HepG2 (cell line): ENCODE data around the gene TMEM62. TPM values are rescaled to one million over a fixed set of nuclear protein-coding genes. Genes with fewer than 3 reads are reported as not detected.
A peak's percentile ranks its signal among the peaks of the same experiment; 100 is the strongest.

Source experiments
- AKAP8 ChIP-seq: sonication (generic); formaldehyde crosslinking; IDR thresholded peaks from 2 replicates; pipeline ENCODE4 v1.5.1; 2020; ENCODE audit warnings: mild to moderate bottlenecking, missing genetic modification reagents
- HOXA5 ChIP-seq: sonication (generic); formaldehyde crosslinking; IDR thresholded peaks from 2 replicates; pipeline ENCODE4 v1.4.0; 2020; ENCODE audit warnings: missing genetic modification reagents
- KLF16 ChIP-seq, 2 experiments: sonication (generic) in 1 of 2; formaldehyde crosslinking in 1 of 2; IDR thresholded peaks; 2 replicates each; pipeline versions ENCODE4 v1.6.1 to v1.8.0; 2016 to 2023; ENCODE audit warnings: missing genetic modification reagents in 2 of 2, missing compliant biosample characterization in 1 of 2
- POLR2AphosphoS5 ChIP-seq: IDR thresholded peaks from 2 replicates; pipeline ENCODE4 v1.6.1; 2012; ENCODE audit warnings: low read depth, low read length
- REPIN1 ChIP-seq: sonication (generic); formaldehyde crosslinking; IDR thresholded peaks from 2 replicates; pipeline ENCODE4 v1.8.0; 2022; ENCODE audit warnings: missing genetic modification reagents, low read depth, mild to moderate bottlenecking, borderline replicate concordance
- TRIM22 ChIP-seq: fragments of 450-650 bp; IDR thresholded peaks from 2 replicates; pipeline ENCODE4 v1.6.1; 2017
- ZMYM2 ChIP-seq: sonication (generic); formaldehyde crosslinking; IDR thresholded peaks from 2 replicates; pipeline ENCODE4 v1.8.0; 2022; ENCODE audit warnings: mild to moderate bottlenecking, missing genetic modification reagents
- ZNF446 ChIP-seq: sonication (generic); formaldehyde crosslinking; IDR thresholded peaks from 2 replicates; pipeline ENCODE4 v1.5.0; 2020; ENCODE audit warnings: mild to moderate bottlenecking, missing genetic modification reagents
- ZNF577 ChIP-seq: sonication (generic); formaldehyde crosslinking; IDR thresholded peaks from 2 replicates; pipeline ENCODE4 v1.4.0; 2020; ENCODE audit warnings: mild to moderate bottlenecking, low read depth, missing genetic modification reagents, borderline replicate concordance
- ZNF597 ChIP-seq: sonication (generic); formaldehyde crosslinking; IDR thresholded peaks from 2 replicates; pipeline ENCODE4 v1.5.0; 2020; ENCODE audit warnings: missing genetic modification reagents
- ZNF879 ChIP-seq: sonication (generic); formaldehyde crosslinking; IDR thresholded peaks from 2 replicates; pipeline ENCODE4 v1.8.1; 2023; ENCODE audit warnings: missing genetic modification reagents
- polyA plus RNA-seq, 8 experiments: library from polyadenylated mRNA; depleted of rRNA in 3 of 8; stranded (reverse) in 7 of 8; unstranded in 1 of 8; fragments of >200 nt; fragmentation: Illumina TruSeq in 4 of 8; extraction: Trizol in 4 of 8; gene quantifications; 2 replicates each; pipeline versions ENCODE4 v1.2.1 to v1.2.3, GENCODE V29; 2011 to 2016; ENCODE audit warnings: low read depth in 4 of 8, missing spikeins in 1 of 8, mixed read lengths in 1 of 8; ENCODE audit not compliant: insufficient read depth in 1 of 8
- total RNA-seq, 5 experiments: library from RNA; depleted of rRNA; stranded (reverse); fragments of >200 nt; fragmentation: Illumina TruSeq; extraction: Trizol; gene quantifications; 2 replicates each; pipeline ENCODE4 v1.2.3, GENCODE V29; 2016; ENCODE audit warnings: low read depth in 1 of 5
- TF ChIP-seq, protein P1 (sequence below): sonication (generic); formaldehyde crosslinking; IDR thresholded peaks from 2 replicates; pipeline ENCODE4 v1.8.1; 2023; ENCODE audit warnings: mild to moderate bottlenecking, missing genetic modification reagents
- TF ChIP-seq, protein P2 (sequence below): sonication (generic); formaldehyde crosslinking; IDR thresholded peaks from 2 replicates; pipeline ENCODE4 v1.8.0; 2022; ENCODE audit warnings: missing genetic modification reagents, mild to moderate bottlenecking, inconsistent platforms, borderline replicate concordance
- TF ChIP-seq, protein P3 (sequence below): sonication (generic); formaldehyde crosslinking; IDR thresholded peaks from 2 replicates; pipeline ENCODE4 v1.5.1; 2020; ENCODE audit warnings: mild to moderate bottlenecking, missing genetic modification reagents, moderate library complexity

The TMEM62 gene
- total and polyA plus RNA-seq, 2 of the 13 experiments (the other 11 are each of a cell fraction or from before 2014, with no cell fraction given): 14.2 to 20.9 TPM

DNA sequence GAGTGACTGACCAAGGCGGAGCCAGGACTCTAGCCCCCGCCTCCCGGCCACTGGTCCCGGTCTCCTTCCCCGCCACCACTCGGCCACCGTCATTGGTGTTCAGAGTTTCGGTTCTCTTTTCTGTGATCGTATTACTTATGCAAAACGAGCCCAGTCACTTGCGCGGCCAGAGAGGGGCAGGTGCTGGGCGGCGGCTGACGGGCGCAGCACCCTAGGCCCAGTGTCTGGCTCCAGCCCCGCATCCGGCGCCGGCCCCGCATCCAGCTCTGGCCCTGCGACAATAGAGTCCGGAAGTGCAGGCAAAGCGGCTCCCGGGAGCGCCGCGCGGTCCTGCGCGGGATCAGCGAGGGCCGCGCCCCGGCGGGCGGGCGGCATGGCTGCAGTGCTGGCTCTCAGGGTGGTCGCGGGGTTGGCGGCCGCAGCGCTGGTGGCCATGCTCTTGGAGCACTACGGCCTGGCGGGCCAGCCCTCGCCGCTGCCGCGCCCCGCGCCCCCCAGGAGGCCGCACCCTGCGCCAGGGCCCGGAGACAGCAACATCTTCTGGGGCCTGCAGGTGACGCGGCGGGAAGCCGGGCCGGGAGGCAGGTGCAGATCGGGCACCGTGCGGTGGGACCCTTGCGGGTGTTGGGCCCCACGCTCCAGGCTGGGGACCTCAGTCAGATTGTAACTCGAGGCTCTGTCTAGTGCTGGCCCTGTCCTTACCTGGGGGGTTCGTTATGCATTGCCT lies at the start of gene TMEM62 (continued):
- TF ChIP-seq, protein P1, sequence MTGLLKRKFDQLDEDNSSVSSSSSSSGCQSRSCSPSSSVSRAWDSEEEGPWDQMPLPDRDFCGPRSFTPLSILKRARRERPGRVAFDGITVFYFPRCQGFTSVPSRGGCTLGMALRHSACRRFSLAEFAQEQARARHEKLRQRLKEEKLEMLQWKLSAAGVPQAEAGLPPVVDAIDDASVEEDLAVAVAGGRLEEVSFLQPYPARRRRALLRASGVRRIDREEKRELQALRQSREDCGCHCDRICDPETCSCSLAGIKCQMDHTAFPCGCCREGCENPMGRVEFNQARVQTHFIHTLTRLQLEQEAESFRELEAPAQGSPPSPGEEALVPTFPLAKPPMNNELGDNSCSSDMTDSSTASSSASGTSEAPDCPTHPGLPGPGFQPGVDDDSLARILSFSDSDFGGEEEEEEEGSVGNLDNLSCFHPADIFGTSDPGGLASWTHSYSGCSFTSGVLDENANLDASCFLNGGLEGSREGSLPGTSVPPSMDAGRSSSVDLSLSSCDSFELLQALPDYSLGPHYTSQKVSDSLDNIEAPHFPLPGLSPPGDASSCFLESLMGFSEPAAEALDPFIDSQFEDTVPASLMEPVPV (CRISPR knock-in tag): no peak; the same call in 1 of the 2 replicates
- TF ChIP-seq KLF16 (CRISPR knock-in tag; IDR thresholded peaks at IDR 0.05) (peak in 1 of 2 experiments; percentile 50; a peak in 1 of 4 replicates), ZNF879 (CRISPR knock-in tag) (no peak), ZMYM2 (no peak), AKAP8 (CRISPR knock-in tag) (0 out of 2 replicates have a peak, but pooled peaks have one; percentile 22), POLR2AphosphoS5 (peak; percentile 75), REPIN1 (CRISPR knock-in tag) (peak; percentile 36; the same call in 1 of the 2 replicates), HOXA5 (CRISPR knock-in tag) (peak; percentile 69; the same call in 1 of the 2 replicates), ZNF446 (CRISPR knock-in tag) (peak; percentile 38; the same call in 1 of the 2 replicates), ZNF577 (CRISPR knock-in tag) (no peak), TRIM22 (no peak), ZNF597 (CRISPR knock-in tag) (0 out of 2 replicates have a peak, but pooled peaks have one; percentile 65)
- TF ChIP-seq, protein P2, sequence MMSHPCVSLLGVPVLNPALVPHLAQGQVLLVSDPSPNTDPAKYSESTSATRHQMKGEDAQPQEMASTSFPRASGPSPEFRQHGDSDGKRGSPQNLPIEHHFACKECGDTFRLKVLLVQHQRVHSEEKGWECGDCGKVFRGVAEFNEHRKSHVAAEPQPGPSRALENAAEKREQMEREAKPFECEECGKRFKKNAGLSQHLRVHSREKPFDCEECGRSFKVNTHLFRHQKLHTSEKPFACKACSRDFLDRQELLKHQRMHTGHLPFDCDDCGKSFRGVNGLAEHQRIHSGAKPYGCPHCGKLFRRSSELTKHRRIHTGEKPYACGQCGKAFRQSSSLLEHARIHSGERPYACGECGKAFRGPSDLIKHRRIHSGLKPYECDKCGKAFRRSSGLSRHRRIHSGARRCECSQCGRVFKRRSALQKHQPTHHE (CRISPR knock-in tag): peak; percentile 64
- TF ChIP-seq, protein P3, sequence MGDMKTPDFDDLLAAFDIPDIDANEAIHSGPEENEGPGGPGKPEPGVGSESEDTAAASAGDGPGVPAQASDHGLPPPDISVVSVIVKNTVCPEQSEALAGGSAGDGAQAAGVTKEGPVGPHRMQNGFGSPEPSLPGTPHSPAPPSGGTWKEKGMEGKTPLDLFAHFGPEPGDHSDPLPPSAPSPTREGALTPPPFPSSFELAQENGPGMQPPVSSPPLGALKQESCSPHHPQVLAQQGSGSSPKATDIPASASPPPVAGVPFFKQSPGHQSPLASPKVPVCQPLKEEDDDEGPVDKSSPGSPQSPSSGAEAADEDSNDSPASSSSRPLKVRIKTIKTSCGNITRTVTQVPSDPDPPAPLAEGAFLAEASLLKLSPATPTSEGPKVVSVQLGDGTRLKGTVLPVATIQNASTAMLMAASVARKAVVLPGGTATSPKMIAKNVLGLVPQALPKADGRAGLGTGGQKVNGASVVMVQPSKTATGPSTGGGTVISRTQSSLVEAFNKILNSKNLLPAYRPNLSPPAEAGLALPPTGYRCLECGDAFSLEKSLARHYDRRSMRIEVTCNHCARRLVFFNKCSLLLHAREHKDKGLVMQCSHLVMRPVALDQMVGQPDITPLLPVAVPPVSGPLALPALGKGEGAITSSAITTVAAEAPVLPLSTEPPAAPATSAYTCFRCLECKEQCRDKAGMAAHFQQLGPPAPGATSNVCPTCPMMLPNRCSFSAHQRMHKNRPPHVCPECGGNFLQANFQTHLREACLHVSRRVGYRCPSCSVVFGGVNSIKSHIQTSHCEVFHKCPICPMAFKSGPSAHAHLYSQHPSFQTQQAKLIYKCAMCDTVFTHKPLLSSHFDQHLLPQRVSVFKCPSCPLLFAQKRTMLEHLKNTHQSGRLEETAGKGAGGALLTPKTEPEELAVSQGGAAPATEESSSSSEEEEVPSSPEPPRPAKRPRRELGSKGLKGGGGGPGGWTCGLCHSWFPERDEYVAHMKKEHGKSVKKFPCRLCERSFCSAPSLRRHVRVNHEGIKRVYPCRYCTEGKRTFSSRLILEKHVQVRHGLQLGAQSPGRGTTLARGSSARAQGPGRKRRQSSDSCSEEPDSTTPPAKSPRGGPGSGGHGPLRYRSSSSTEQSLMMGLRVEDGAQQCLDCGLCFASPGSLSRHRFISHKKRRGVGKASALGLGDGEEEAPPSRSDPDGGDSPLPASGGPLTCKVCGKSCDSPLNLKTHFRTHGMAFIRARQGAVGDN: peak; percentile 87
